ACC112 (cell line): ENCODE results near the gene KCNA2.

Experiments used
- H2AFZ ChIP-seq: fragments of 200-600 bp; sonication (generic); one replicate; pipeline ENCODE4 v1.6.0; 2017; ENCODE audit warnings: antibody characterized with exemption, low read length; ENCODE audit not compliant: unreplicated experiment
- H3K27ac ChIP-seq: fragments of 200-600 bp; sonication (generic); 2 replicates; pipeline ENCODE4 v1.5.1; 2014; ENCODE audit warnings: low read depth, mild to moderate bottlenecking, antibody characterized with exemption, low read length, moderate library complexity
- H3K27me3 ChIP-seq: fragments of 200-600 bp; sonication (generic); 2 replicates; pipeline ENCODE4 v1.6.1; 2014; ENCODE audit warnings: mild to moderate bottlenecking, antibody characterized with exemption, low read length, moderate library complexity, mixed read lengths; ENCODE audit not compliant: insufficient read depth
- H3K36me3 ChIP-seq: fragments of 200-600 bp; sonication (generic); 2 replicates; pipeline ENCODE4 v1.6.1; 2016; ENCODE audit warnings: mild to moderate bottlenecking, antibody characterized with exemption, low read length, moderate library complexity, mixed read lengths; ENCODE audit not compliant: insufficient read depth
- H3K4me1 ChIP-seq: fragments of 200-600 bp; sonication (generic); one replicate; pipeline ENCODE4 v1.6.1; 2016; ENCODE audit warnings: low read length, mixed read lengths; ENCODE audit not compliant: insufficient read depth, unreplicated experiment, control insufficient read depth
- H3K4me3 ChIP-seq: fragments of 200-600 bp; sonication (generic); 2 replicates; pipeline ENCODE4 v1.5.1; 2014; ENCODE audit warnings: mild to moderate bottlenecking, low read depth, low read length
- H3K79me2 ChIP-seq: fragments of 200-600 bp; sonication (generic); one replicate; pipeline ENCODE4 v1.6.0; 2016; ENCODE audit warnings: low read length; ENCODE audit not compliant: control insufficient read depth, unreplicated experiment, insufficient read depth

KCNA2 gene

GRCh38 chr1:110637475-110637874 is 31.3 kb upstream of the KCNA2 start:
- Histone ChIP-seq H3K4me3 (no peak overlapping the region), H3K27ac (no peak overlapping the region), H3K36me3 (no peaks in the 10 kb centered on the region), H2AFZ (no peak overlapping the region), H3K79me2 (no peaks in the 10 kb centered on the region), H3K27me3 (peaks cover 22% of the 10 kb centered on the region), H3K4me1 (no peaks in the 10 kb centered on the region)

GRCh38 chr1:110636149-110636935 is 30.2 kb upstream of the KCNA2 start:
- H3K4me1 ChIP-seq = no peaks in the 10 kb centered on the region
- no peaks in the 10 kb centered on the region for H3K36me3 ChIP-seq
- no peak overlapping the region for H2AFZ ChIP-seq
- no peak overlapping the region for H3K4me3 ChIP-seq
- H3K27me3 ChIP-seq = peaks cover 31% of the 10 kb centered on the region
- H3K79me2 ChIP-seq = no peaks in the 10 kb centered on the region
- no peak overlapping the region for H3K27ac ChIP-seq

GRCh38 chr1:110635434-110635833 is 29.3 kb upstream of the KCNA2 start:
- no peak overlapping the region for H3K4me3 ChIP-seq
- H3K4me1 ChIP-seq = no peaks in the 10 kb centered on the region
- H3K36me3 ChIP-seq = no peaks in the 10 kb centered on the region
- peaks cover 36% of the 10 kb centered on the region for H3K27me3 ChIP-seq
- H2AFZ ChIP-seq = no peak overlapping the region
- no peak overlapping the region for H3K27ac ChIP-seq
- no peaks in the 10 kb centered on the region for H3K79me2 ChIP-seq

GRCh38 chr1:110634455-110635311 is 28.5 kb upstream of the KCNA2 start:
- Histone ChIP-seq H3K4me3 (no peak overlapping the region), H3K36me3 (no peaks in the 10 kb centered on the region), H2AFZ (no peak overlapping the region), H3K27me3 (peaks cover 35% of the 10 kb centered on the region), H3K4me1 (no peaks in the 10 kb centered on the region), H3K27ac (no peak overlapping the region), H3K79me2 (no peaks in the 10 kb centered on the region)

- Histone ChIP-seq H3K27ac (no peak overlapping the region), H3K4me3 (no peak overlapping the region), H3K36me3 (no peaks in the 10 kb centered on the region), H3K27me3 (peaks cover 34% of the 10 kb centered on the region), H3K79me2 (no peaks in the 10 kb centered on the region), H2AFZ (no peak overlapping the region), H3K4me1 (no peaks in the 10 kb centered on the region)
These were observed 27.9 kb upstream of the KCNA2 start for GRCh38 chr1:110634086-110634454.

- Histone ChIP-seq H2AFZ (no peak overlapping the region), H3K36me3 (no peaks in the 10 kb centered on the region), H3K27me3 (peaks cover 30% of the 10 kb centered on the region), H3K27ac (no peak overlapping the region), H3K4me1 (no peaks in the 10 kb centered on the region), H3K79me2 (no peaks in the 10 kb centered on the region), H3K4me3 (no peak overlapping the region)
These were observed 27.5 kb upstream of the KCNA2 start for GRCh38 chr1:110633646-110634030.

- Histone ChIP-seq H3K4me3 (no peak overlapping the region), H3K27ac (no peak overlapping the region), H2AFZ (no peak overlapping the region), H3K79me2 (no peaks in the 10 kb centered on the region), H3K36me3 (no peaks in the 10 kb centered on the region), H3K4me1 (no peaks in the 10 kb centered on the region), H3K27me3 (peaks cover 33% of the 10 kb centered on the region)
These were observed 25.9 kb upstream of the KCNA2 start for GRCh38 chr1:110631836-110632620.

GRCh38 chr1:110630839-110631663 is 24.9 kb upstream of the KCNA2 start:
- H3K27ac ChIP-seq = no peak overlapping the region
- H3K4me1 ChIP-seq = no peaks in the 10 kb centered on the region
- peaks cover 33% of the 10 kb centered on the region for H3K27me3 ChIP-seq
- no peak overlapping the region for H2AFZ ChIP-seq
- H3K79me2 ChIP-seq = no peaks in the 10 kb centered on the region
- no peaks in the 10 kb centered on the region for H3K36me3 ChIP-seq
- H3K4me3 ChIP-seq = no peak overlapping the region

- Histone ChIP-seq H2AFZ (no peak overlapping the region), H3K27me3 (peaks cover 56% of the 10 kb centered on the region), H3K4me1 (no peaks in the 10 kb centered on the region), H3K4me3 (no peak overlapping the region), H3K27ac (no peak overlapping the region), H3K79me2 (no peaks in the 10 kb centered on the region), H3K36me3 (no peaks in the 10 kb centered on the region)
These were observed 22.4 kb upstream of the KCNA2 start for GRCh38 chr1:110628323-110629105.
